ENCODE measurements around the gene ZNF710.
"Not testable (repeated sequence)": the region's sequence is repeated elsewhere in the genome, so short reads cannot be mapped to it uniquely, and the experiment has no call there.

GRCh38 chr15:90109163-90109751 lies 108.1 kb downstream of the ZNF710 start:
- not testable (repeated sequence) for TF ChIP-seq CTCF (IDR thresholded peaks at IDR 0.05 in 2 of 3, conservative IDR thresholded peaks at IDR 0.05 in 1 of 3; ENCODE audit: borderline replicate concordance in 1 of 3, insufficient read depth in 1 of 3, low read depth in 2 of 3, low read length in 2 of 3); RAD21 (IDR thresholded peaks at IDR 0.05; ENCODE audit: low read depth); TCF7L2 (IDR thresholded peaks at IDR 0.05; ENCODE audit: borderline replicate concordance, extremely low read depth, insufficient read depth, insufficient read length); POLR2AphosphoS5 (IDR thresholded peaks at IDR 0.05; ENCODE audit: low read depth, low read length); EGR1 (IDR thresholded peaks at IDR 0.05; ENCODE audit: low read depth); POLR2A (IDR thresholded peaks at IDR 0.05; ENCODE audit: borderline replicate concordance, extremely low read depth, insufficient read depth, insufficient read length); MAX (IDR thresholded peaks at IDR 0.05); SIN3A (IDR thresholded peaks at IDR 0.05; ENCODE audit: low read depth); JUND (IDR thresholded peaks at IDR 0.05); EZH2phosphoT487 (IDR thresholded peaks at IDR 0.05; ENCODE audit: borderline replicate concordance); SRF (IDR thresholded peaks at IDR 0.05; ENCODE audit: low read depth); YY1 (IDR thresholded peaks at IDR 0.05; ENCODE audit: extremely low read depth, insufficient replicate concordance, low read depth, low read length); ZBTB33 (IDR thresholded peaks at IDR 0.05; ENCODE audit: extremely low read depth, insufficient replicate concordance, low read length)
